Measurements from ENCODE around the gene SPTA1. TPM values are rescaled to one million over a fixed set of nuclear protein-coding genes. Genes with fewer than 3 reads are reported as not detected.
"Not testable (repeated sequence)": the region's sequence is repeated elsewhere in the genome, so short reads cannot be mapped to it uniquely, and the experiment has no call there.

SPTA1 gene
- total RNA-seq, 1 experiment from 2014 or later, result 0.11 TPM

DNA sequence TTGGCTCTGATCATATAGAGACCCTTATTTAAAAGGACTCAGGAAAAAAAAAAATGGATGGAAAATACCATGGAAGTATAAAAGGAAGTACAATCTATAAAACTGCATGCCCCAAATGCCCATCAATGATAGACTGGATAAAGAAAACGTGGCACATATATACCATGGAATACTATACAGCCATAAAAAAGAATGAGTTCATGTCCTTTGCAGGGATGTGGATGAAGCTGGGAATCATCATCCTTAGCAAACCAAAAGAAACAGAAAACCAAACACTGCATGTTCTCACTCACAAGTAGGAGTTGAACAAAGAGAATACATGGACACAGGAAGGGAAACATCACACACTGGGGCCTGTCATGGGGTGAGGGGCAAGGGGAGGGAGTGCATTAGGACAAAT, 4.6 kb upstream of the SPTA1 start:
- CTCF ChIA-PET; H3K36me3 Mint-ChIP-seq; DNase-seq (ENCODE audit: low spot score); H3K4me3 Mint-ChIP-seq; H3K4me1 Mint-ChIP-seq; ATAC-seq; H3K9me3 Mint-ChIP-seq; H3K27ac Mint-ChIP-seq; H3K27me3 Mint-ChIP-seq (ENCODE audit: low read depth): not testable (repeated sequence)
- POLR2A ChIA-PET, result interaction anchor here (0.6 kb wide), 1 partner anchor 1209 kb away, joined by 3 read pairs; no protein-coding TSS in a partner anchor

DNA sequence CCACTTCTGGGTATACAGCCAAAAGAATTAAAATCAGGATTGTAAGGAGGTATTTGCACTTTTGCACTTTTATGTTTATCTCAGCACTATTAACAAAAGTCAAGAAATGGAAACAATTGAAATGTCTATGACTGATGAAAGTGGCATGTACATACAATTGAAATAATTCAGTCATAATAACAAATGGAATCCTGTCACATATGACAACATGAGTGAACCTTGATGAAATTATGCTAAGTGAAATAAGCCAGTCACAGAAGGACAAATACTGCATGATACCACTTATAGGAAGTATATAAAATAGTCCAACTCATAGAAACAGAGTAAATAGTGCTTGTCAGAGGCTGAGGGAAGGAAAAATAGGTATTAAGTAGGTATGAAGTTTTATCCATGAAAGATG, 3.4 kb upstream of the SPTA1 start:
- Mint-ChIP-seq H3K27ac (no peak overlapping the region), H3K36me3 (no peaks in the 10 kb centered on the region), H3K27me3 (ENCODE audit: low read depth) (0 out of 2 replicates have a peak, but pooled peaks cover 2% of the 10 kb centered on the region), H3K4me3 (no peak overlapping the region), H3K9me3 (peaks cover 9% of the 10 kb centered on the region), H3K4me1 (no peaks in the 10 kb centered on the region)
- CTCF ChIA-PET, result no interaction called here
- POLR2A ChIA-PET, result no interaction called here
- ATAC-seq (no peak), DNase-seq (ENCODE audit: low spot score) (no peak)
- no peak for TF ChIP-seq ELF4 (CRISPR knock-in tag; IDR thresholded peaks at IDR 0.05; ENCODE audit: low read depth)
- TF ChIP-seq, protein P1, sequence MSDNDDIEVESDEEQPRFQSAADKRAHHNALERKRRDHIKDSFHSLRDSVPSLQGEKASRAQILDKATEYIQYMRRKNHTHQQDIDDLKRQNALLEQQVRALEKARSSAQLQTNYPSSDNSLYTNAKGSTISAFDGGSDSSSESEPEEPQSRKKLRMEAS (CRISPR knock-in tag; IDR thresholded peaks at IDR 0.05), result no peak
- TF ChIP-seq TP53 (CRISPR knock-in tag; IDR thresholded peaks at IDR 0.05), result no peak
- TF ChIP-seq, protein P2, sequence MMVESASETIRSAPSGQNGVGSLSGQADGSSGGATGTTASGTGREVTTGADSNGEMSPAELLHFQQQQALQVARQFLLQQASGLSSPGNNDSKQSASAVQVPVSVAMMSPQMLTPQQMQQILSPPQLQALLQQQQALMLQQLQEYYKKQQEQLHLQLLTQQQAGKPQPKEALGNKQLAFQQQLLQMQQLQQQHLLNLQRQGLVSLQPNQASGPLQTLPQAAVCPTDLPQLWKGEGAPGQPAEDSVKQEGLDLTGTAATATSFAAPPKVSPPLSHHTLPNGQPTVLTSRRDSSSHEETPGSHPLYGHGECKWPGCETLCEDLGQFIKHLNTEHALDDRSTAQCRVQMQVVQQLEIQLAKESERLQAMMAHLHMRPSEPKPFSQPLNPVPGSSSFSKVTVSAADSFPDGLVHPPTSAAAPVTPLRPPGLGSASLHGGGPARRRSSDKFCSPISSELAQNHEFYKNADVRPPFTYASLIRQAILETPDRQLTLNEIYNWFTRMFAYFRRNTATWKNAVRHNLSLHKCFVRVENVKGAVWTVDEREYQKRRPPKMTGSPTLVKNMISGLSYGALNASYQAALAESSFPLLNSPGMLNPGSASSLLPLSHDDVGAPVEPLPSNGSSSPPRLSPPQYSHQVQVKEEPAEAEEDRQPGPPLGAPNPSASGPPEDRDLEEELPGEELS (CRISPR knock-in tag; IDR thresholded peaks at IDR 0.05), result no peak
- no peak for TF ChIP-seq JAZF1 (CRISPR knock-in tag; IDR thresholded peaks at IDR 0.05)
- TF ChIP-seq MXD4 (CRISPR knock-in tag; IDR thresholded peaks at IDR 0.05; ENCODE audit: borderline replicate concordance), result no peak
- TF ChIP-seq RELA (CRISPR knock-in tag; IDR thresholded peaks at IDR 0.05; ENCODE audit: borderline replicate concordance), result no peak

DNA sequence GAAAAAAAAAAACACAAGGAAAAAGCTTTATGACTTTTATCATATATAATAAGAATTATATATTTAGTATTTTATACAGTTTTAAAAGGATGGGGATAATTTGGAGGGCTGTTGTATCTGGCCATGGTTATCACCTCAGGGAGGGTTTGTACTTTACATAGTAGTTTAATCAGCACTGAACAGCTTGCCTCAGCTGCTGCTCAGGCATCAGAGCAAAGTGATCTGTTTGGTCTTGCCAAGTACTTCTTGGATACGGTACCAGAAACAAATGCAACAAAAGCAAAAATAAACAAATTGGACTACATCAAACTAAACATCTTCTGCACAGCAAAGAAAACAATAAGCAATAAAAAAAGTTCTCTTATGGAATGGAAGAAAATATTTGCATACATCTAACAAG, 2.6 kb upstream of the SPTA1 start:
- POLR2A ChIA-PET, result no interaction called here
- H3K36me3 Mint-ChIP-seq, result no peaks in the 10 kb centered on the region
- DNase-seq (ENCODE audit: low spot score), result no peak
- TF ChIP-seq, protein P3, sequence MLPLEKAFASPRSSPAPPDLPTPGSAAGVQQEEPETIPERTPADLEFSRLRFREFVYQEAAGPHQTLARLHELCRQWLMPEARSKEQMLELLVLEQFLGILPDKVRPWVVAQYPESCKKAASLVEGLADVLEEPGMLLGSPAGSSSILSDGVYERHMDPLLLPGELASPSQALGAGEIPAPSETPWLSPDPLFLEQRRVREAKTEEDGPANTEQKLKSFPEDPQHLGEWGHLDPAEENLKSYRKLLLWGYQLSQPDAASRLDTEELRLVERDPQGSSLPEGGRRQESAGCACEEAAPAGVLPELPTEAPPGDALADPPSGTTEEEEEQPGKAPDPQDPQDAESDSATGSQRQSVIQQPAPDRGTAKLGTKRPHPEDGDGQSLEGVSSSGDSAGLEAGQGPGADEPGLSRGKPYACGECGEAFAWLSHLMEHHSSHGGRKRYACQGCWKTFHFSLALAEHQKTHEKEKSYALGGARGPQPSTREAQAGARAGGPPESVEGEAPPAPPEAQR (CRISPR knock-in tag; IDR thresholded peaks at IDR 0.05), result no peak
- TF ChIP-seq PRRX2 (CRISPR knock-in tag; IDR thresholded peaks at IDR 0.05) (no peak), ZNF121 (CRISPR knock-in tag; IDR thresholded peaks at IDR 0.05) (no peak), MXD4 (CRISPR knock-in tag; IDR thresholded peaks at IDR 0.05; ENCODE audit: borderline replicate concordance) (no peak), TP53 (CRISPR knock-in tag; IDR thresholded peaks at IDR 0.05) (no peak), GRHL2 (CRISPR knock-in tag; IDR thresholded peaks at IDR 0.05; ENCODE audit: insufficient replicate concordance, severe bottlenecking) (no peak), ELF4 (CRISPR knock-in tag; IDR thresholded peaks at IDR 0.05; ENCODE audit: low read depth) (no peak), ZNF317 (CRISPR knock-in tag; IDR thresholded peaks at IDR 0.05; ENCODE audit: borderline replicate concordance, low read depth) (no peak)
- TF ChIP-seq, protein P4, sequence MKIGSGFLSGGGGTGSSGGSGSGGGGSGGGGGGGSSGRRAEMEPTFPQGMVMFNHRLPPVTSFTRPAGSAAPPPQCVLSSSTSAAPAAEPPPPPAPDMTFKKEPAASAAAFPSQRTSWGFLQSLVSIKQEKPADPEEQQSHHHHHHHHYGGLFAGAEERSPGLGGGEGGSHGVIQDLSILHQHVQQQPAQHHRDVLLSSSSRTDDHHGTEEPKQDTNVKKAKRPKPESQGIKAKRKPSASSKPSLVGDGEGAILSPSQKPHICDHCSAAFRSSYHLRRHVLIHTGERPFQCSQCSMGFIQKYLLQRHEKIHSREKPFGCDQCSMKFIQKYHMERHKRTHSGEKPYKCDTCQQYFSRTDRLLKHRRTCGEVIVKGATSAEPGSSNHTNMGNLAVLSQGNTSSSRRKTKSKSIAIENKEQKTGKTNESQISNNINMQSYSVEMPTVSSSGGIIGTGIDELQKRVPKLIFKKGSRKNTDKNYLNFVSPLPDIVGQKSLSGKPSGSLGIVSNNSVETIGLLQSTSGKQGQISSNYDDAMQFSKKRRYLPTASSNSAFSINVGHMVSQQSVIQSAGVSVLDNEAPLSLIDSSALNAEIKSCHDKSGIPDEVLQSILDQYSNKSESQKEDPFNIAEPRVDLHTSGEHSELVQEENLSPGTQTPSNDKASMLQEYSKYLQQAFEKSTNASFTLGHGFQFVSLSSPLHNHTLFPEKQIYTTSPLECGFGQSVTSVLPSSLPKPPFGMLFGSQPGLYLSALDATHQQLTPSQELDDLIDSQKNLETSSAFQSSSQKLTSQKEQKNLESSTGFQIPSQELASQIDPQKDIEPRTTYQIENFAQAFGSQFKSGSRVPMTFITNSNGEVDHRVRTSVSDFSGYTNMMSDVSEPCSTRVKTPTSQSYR (CRISPR knock-in tag; IDR thresholded peaks at IDR 0.05), result no peak
- TF ChIP-seq, protein P1 (CRISPR knock-in tag; IDR thresholded peaks at IDR 0.05), result no peak
- TF ChIP-seq, protein P5, sequence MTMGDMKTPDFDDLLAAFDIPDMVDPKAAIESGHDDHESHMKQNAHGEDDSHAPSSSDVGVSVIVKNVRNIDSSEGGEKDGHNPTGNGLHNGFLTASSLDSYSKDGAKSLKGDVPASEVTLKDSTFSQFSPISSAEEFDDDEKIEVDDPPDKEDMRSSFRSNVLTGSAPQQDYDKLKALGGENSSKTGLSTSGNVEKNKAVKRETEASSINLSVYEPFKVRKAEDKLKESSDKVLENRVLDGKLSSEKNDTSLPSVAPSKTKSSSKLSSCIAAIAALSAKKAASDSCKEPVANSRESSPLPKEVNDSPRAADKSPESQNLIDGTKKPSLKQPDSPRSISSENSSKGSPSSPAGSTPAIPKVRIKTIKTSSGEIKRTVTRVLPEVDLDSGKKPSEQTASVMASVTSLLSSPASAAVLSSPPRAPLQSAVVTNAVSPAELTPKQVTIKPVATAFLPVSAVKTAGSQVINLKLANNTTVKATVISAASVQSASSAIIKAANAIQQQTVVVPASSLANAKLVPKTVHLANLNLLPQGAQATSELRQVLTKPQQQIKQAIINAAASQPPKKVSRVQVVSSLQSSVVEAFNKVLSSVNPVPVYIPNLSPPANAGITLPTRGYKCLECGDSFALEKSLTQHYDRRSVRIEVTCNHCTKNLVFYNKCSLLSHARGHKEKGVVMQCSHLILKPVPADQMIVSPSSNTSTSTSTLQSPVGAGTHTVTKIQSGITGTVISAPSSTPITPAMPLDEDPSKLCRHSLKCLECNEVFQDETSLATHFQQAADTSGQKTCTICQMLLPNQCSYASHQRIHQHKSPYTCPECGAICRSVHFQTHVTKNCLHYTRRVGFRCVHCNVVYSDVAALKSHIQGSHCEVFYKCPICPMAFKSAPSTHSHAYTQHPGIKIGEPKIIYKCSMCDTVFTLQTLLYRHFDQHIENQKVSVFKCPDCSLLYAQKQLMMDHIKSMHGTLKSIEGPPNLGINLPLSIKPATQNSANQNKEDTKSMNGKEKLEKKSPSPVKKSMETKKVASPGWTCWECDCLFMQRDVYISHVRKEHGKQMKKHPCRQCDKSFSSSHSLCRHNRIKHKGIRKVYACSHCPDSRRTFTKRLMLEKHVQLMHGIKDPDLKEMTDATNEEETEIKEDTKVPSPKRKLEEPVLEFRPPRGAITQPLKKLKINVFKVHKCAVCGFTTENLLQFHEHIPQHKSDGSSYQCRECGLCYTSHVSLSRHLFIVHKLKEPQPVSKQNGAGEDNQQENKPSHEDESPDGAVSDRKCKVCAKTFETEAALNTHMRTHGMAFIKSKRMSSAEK (CRISPR knock-in tag; IDR thresholded peaks at IDR 0.05; ENCODE audit: borderline replicate concordance), result no peak
- TF ChIP-seq, protein P6, sequence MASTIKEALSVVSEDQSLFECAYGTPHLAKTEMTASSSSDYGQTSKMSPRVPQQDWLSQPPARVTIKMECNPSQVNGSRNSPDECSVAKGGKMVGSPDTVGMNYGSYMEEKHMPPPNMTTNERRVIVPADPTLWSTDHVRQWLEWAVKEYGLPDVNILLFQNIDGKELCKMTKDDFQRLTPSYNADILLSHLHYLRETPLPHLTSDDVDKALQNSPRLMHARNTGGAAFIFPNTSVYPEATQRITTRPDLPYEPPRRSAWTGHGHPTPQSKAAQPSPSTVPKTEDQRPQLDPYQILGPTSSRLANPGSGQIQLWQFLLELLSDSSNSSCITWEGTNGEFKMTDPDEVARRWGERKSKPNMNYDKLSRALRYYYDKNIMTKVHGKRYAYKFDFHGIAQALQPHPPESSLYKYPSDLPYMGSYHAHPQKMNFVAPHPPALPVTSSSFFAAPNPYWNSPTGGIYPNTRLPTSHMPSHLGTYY (CRISPR knock-in tag; IDR thresholded peaks at IDR 0.05), result no peak
- TF ChIP-seq, protein P7, sequence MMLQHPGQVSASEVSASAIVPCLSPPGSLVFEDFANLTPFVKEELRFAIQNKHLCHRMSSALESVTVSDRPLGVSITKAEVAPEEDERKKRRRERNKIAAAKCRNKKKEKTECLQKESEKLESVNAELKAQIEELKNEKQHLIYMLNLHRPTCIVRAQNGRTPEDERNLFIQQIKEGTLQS (CRISPR knock-in tag; conservative IDR thresholded peaks at IDR 0.05), result no peak

More for the DNA sequence above, 2.6 kb upstream of the SPTA1 start:
- no peak overlapping the region for H3K27ac Mint-ChIP-seq
- peaks cover 9% of the 10 kb centered on the region for H3K9me3 Mint-ChIP-seq
- H3K4me1 Mint-ChIP-seq, result no peaks in the 10 kb centered on the region
- no peak overlapping the region for H3K4me3 Mint-ChIP-seq
- ATAC-seq, result no peak
- CTCF ChIA-PET, result no interaction called here
- 0 out of 2 replicates have a peak, but pooled peaks cover 2% of the 10 kb centered on the region for H3K27me3 Mint-ChIP-seq (ENCODE audit: low read depth)
